ENCODE data around the gene ENDOU. TPM values are rescaled to one million over a fixed set of nuclear protein-coding genes. Genes with fewer than 3 reads are reported as not detected.
A peak's percentile ranks its signal among the peaks of the same experiment; 100 is the strongest.

The ENDOU gene
- total RNA-seq, 1 donor from 2014 or later: not detected

DNA sequence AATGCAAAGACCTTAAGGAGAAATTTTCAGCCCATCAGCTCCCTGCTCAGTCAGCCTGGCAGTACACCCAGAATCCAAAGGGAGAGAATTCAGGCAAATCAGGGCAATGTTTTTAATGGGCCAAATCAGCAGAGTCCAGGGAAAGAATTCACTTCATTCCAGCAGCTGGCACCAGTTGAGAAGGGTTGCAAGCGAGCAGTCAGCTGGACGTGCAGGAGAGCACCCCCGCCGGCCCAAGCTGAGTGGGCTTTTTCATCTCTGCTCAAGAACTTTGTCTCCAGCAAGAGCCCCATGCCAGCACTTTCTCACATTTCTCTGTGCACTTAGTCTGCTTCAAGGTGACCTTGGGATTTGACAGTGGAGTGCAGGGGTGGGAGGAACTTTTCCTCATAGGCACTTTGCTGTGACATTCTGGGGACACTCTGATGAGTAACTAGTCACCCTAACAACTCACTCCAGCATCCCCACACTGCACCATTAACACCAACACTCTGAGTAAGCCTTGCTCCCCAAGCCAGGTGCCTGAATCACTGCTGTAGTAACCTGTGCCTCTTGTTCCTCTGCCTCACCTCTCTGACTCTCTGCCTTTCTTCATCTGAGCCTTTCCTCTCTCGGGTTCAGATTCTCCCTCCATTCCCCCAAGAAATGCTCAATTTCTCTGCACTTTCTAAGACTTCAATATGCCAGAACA lies 2.2 kb downstream of the ENDOU start:
- Histone ChIP-seq H3K27me3 (ENCODE audit: low read depth) (no peaks in the 10 kb centered on the region), H3K27ac (no peak overlapping the region), H3K4me1 (peaks cover 9% of the 10 kb centered on the region), H3K36me3 (no peaks in the 10 kb centered on the region), H3K9me3 (no peaks in the 10 kb centered on the region), H3K4me3 (no peak overlapping the region)
- ATAC-seq: no peak
- no peak for DNase-seq
- intact Hi-C loops (cut with DNase I): no loop called here
- TF ChIP-seq, protein P1, sequence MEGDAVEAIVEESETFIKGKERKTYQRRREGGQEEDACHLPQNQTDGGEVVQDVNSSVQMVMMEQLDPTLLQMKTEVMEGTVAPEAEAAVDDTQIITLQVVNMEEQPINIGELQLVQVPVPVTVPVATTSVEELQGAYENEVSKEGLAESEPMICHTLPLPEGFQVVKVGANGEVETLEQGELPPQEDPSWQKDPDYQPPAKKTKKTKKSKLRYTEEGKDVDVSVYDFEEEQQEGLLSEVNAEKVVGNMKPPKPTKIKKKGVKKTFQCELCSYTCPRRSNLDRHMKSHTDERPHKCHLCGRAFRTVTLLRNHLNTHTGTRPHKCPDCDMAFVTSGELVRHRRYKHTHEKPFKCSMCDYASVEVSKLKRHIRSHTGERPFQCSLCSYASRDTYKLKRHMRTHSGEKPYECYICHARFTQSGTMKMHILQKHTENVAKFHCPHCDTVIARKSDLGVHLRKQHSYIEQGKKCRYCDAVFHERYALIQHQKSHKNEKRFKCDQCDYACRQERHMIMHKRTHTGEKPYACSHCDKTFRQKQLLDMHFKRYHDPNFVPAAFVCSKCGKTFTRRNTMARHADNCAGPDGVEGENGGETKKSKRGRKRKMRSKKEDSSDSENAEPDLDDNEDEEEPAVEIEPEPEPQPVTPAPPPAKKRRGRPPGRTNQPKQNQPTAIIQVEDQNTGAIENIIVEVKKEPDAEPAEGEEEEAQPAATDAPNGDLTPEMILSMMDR (IDR thresholded peaks at IDR 0.05): no peak

DNA sequence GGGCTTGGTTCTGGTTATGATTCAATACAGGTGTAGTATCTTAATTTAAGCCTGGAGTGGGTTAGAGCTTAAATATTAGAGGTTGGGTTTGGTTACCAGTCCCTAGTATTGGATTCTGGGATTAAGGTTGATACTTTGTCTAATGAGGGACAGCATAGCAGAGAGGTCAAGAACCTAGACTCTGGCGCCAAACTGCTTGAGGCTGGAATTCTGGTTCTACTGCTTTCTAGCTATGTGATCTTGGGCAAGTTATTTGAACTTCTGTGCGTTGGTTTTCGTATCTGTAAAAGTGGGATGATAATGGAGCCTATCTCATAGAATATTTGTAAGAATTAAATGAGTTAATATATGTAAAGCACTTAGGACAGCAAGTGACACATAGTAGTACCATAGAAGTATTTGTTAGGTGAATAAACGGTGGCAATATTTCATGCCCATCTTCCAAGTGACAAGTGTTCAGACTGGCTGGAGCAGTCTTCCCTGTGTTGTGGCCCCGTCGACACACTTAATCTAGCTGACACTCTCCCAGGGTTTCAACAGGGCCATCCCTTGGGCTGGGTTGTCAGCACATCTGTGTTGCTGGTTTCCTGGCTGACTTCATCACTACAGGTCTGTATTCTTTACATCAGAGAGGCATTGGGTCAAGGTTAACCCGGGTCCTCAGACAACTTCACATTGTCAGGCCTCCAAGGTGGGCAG lies 3.0 kb downstream of the ENDOU start:
- TF ChIP-seq, protein P1 (IDR thresholded peaks at IDR 0.05): no peak
- no peaks in the 10 kb centered on the region for H3K36me3 ChIP-seq
- peaks cover 17% of the 10 kb centered on the region for H3K4me1 ChIP-seq
- ATAC-seq: peak in 1 of 2 donors; percentile 40
- H3K27ac ChIP-seq: no peak overlapping the region
- no peak for DNase-seq
- no peak overlapping the region for H3K4me3 ChIP-seq
- H3K9me3 ChIP-seq: no peaks in the 10 kb centered on the region
- H3K27me3 ChIP-seq (ENCODE audit: low read depth): no peaks in the 10 kb centered on the region
- intact Hi-C loops (cut with DNase I): no loop called here

DNA sequence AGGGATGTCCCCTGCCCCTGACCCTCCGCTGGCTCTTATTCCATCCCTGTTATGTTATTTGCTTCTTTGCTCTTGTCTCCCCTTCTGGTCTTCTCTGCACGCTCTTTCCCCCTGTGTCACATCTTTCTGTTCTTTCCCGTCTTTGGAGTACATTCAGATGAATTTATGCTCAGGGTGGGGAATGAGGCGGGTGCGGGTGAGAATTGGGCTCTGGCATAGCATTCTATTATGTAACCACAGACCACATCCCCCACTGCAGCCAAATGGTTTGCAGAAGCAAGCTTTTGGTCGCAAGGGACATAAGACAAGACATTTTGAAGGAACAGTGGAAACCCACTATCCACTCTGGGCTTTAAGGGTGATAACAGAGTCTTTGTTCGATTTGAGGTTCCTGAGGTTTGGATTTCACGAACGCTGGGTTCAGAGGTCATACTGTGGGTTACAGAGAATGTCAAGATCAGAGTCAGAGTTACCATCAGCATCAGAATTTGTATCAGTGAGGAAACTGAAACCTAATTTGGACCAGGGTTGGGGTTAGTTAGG lies 3.8 kb downstream of the ENDOU start:
- Histone ChIP-seq H3K4me1 (peaks cover 25% of the 10 kb centered on the region), H3K36me3 (no peaks in the 10 kb centered on the region), H3K27me3 (ENCODE audit: low read depth) (no peaks in the 10 kb centered on the region), H3K4me3 (no peak overlapping the region), H3K27ac (no peak overlapping the region), H3K9me3 (no peaks in the 10 kb centered on the region)
- ATAC-seq (no peak), DNase-seq (no peak)
- TF ChIP-seq, protein P1 (IDR thresholded peaks at IDR 0.05): no peak
- intact Hi-C loops (cut with DNase I): no loop called here

DNA sequence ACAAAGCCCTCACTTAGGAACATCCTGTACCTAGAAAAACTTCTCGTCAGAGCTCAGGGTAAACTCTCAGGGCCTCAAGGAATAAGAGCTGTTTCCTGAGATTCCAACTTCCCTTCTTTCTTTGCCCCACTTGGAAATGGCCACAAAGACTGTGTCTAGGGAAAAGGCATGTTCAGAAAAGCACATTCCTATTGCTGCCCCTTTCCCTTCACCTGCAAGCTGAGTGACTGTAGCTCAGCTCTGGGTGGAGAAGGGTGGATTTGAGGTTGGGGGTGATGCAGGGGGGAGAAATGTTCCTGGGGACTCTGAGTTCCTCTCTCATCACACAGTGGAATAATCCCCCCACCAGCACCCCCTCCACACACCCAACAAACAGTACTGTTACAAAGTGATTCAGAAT lies 6.8 kb downstream of the ENDOU start:
- Histone ChIP-seq H3K4me3 (no peak overlapping the region), H3K36me3 (no peaks in the 10 kb centered on the region), H3K27ac (peak overlapping the region; percentile 93), H3K4me1 (peaks cover 47% of the 10 kb centered on the region), H3K27me3 (ENCODE audit: low read depth) (no peaks in the 10 kb centered on the region), H3K9me3 (no peaks in the 10 kb centered on the region)
- intact Hi-C loops (cut with DNase I): no loop called here
- ATAC-seq (no peak), DNase-seq (no peak)
- TF ChIP-seq, protein P1 (IDR thresholded peaks at IDR 0.05): no peak

DNA sequence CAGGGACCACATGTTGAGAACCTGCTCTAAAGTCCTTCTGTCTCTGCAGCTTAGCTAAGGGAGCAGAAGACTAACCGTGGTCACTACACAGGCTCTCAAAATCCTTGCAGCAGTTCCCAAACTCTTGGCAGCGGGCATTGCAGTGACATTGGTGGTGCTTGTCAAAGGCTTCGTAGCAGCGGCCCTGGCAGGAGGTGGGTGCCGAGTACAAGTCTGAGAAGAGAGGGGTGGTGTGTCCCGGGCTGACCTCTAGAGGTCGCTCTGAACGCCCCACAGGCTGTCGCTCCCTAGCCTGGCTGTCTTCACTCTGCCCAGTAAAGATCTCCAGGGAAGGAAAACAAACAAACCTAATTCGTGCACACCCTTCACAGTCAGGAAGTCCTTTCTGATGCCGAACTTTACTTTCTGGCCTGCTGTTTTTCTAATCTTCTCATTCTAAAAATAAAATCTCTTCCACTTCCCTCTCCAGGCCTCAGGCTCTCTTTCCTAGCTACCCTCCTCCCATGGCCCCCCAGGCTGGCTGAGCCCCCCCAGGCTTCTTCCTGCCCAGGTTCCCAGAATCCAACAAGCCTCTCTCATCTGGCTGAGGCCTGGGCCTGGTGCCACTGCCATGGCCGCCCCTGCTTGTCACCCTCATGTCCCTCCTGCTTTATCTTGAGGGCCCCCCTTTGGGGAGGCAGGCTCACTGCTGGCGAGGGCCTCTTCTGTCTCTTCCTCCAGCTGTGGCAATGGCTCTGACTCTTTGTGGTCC lies 7.7 kb downstream of the ENDOU start:
- Histone ChIP-seq H3K27ac (peak overlapping the region; percentile 93), H3K4me3 (no peak overlapping the region), H3K9me3 (no peaks in the 10 kb centered on the region), H3K4me1 (peaks cover 47% of the 10 kb centered on the region), H3K36me3 (no peaks in the 10 kb centered on the region), H3K27me3 (ENCODE audit: low read depth) (no peaks in the 10 kb centered on the region)
- ATAC-seq (peak; percentile 93 to 94), DNase-seq (peak; percentile 86)
- TF ChIP-seq, protein P1 (IDR thresholded peaks at IDR 0.05): peak; percentile 83
- intact Hi-C loops (cut with DNase I): no loop called here

All from lower lobe of right lung (tissue), 2 donors.